ENCODE results near the gene LMX1A.

The LMX1A gene

GRCh38 chr1:165257969-165258459 is 98.5 kb downstream of the LMX1A start:
- DNase-seq: peak in 1 of 2 donors; percentile 49

GRCh38 chr1:165254896-165255625 is 101.5 kb downstream of the LMX1A start:
- DNase-seq: no peak

DNA sequence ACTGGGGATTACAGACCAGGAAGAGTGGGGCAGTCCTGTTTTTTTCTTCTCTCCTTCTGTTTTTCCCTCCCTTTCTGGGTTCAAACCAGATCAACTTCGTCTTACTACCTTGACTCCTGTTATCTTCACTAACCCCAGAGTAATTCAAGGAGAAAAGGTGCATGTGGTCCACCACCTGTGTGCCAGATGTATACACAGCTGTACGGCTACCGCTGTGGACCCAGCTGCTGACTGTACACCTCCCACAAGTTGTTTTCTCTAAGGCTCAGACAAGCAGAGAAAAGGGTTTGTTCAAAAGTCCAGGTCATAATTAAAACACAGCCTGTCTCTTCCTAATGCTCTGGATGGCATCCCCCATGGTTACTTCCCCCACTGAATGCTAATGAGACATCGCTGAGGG is 102.1 kb downstream of the LMX1A start:
- DNase-seq: no peak

DNA sequence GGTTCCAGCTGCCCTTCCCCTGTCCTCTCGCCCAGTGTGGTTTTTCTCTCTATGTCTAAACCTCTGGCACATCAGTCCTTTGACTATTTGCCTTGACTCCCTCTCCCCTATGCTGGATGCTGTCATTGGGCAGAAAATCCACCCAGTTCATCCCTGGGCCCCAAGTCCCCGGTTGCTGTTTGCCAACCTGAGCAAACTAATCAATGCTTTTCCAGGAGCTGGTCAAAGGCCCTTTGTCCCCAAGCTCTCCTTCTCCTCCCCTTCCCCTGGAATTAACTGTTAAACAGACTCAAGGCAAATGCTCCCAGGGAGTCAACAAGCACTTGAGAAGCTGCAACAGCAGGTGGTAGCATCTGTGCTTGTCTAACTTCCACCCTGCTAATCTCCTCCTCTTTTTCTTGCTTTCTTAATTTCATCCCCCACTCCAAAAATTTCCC is 102.7 kb downstream of the LMX1A start:
- DNase-seq: no peak

- DNase-seq: no peak
Measured at GRCh38 chr1:165248969-165249571, 107.4 kb downstream of the LMX1A start.

DNA sequence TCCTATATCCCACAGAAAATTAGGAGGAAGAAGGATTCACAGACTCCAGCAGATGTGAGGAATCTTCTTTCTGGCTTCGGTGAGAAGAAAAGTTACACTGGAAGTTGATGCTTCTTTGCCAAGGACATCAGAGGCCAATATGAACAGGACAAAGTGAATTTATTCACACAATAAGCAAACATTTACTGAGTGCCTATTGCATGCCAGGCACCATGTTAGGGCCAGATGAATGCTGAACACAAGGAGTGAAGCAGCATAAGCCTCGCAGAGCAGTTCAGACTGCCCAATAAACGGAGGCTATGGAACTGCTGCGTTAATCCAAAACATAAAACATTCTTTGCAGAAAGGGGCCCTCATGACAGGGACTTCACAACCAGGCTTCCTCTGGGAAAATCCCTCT is 114.6 kb downstream of the LMX1A start:
- DNase-seq: no peak

DNA sequence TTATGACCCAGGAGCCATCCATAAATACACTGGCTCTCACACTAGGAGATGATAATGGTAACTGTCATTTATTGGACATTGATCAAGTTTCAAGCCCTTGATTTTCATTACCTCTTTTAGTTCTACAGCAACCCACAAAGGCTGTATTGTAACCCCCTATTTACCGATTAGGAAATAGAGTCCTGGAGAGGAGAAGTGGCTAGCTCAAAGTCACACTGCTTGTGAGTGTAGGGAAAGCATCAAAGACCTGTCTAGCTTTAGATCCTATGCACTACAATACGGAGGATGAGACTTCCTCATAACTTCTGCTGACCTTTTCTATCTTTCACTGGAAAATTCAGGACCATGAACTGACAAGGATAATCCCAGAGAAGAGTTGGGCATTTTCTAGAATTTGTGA is 115.2 kb downstream of the LMX1A start:
- no peak for DNase-seq

- no peak for DNase-seq
Measured at GRCh38 chr1:165240492-165240891, 116.0 kb downstream of the LMX1A start.

GRCh38 chr1:165239873-165240272 is 116.6 kb downstream of the LMX1A start:
- no peak for DNase-seq

- peak in 1 of 2 donors; percentile 27 for DNase-seq
Measured at GRCh38 chr1:165235777-165236291, 120.7 kb downstream of the LMX1A start.

DNA sequence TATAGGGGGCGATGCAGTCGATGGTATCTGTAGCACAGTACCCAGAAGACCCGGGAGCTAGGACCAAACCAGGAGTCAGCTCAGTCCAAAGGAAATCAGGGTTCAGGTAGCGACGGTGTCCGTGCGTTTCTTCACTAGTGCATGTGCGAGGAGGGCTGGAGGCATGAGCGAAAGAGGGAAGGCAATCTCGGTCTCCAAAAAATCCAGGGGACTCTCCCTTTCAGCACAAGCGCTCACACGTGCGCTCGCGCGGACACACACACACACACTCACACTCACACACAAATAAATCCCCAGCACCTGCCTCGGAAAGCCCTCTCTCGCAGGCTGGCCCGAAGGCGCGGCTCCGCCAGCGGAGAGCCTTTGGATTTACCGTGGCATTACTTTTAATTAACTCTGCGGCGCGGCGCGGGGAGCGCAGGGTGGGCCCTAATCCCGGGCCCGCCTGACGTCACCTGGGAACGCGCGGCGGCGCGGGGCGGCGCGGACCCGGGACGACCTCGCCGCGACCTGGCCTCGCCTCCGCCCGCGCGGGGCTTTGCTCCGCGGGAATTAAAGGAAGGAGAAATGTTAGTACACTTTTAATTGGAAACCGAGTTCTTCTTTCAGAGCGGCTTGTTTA is 121.2 kb downstream of the LMX1A start:
- no peak for DNase-seq

GRCh38 chr1:165234149-165234548 is 122.4 kb downstream of the LMX1A start:
- no peak for DNase-seq

- no peak for DNase-seq
Measured at GRCh38 chr1:165228676-165229075, 127.8 kb downstream of the LMX1A start.

GRCh38 chr1:165228111-165228655 is 128.3 kb downstream of the LMX1A start:
- DNase-seq: no peak

DNA sequence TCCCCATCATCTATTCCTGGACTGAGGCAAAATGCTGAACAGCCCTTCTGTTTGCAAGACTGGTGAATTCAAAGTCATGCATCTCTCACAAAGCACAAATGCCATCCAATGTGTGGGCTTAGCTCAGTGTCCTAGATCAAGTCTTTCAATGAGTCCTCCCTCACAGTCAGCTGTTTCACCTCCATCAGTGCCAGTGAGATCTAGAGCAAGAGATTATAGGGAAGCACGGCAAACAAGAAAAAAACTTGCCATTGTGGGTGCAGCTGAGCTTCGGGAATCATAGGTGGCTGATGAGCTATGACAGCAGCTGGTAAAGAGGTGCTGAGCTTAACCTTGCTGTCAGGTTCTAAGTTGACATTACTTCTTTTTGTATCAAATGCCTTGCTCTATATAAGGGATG is 130.2 kb downstream of the LMX1A start:
- no peak for DNase-seq

DNA sequence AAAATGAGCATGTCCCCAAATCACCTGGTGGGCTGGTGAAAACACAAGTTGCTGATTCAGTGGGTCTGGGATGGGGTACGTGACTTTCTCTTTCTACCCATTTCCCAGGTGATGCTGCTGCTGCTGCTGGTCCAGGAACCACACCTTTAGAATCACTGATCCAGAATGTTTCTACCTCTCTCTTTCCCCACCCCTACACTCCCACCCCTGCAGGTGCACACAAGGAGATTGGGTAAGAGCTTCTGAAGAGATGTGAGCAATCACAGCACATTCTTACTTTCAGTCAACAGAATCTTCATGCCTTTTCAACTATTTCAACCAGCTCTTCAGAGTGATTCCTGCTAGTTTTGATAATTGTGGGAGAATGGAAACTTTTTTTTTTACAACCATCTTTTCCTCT is 130.9 kb downstream of the LMX1A start:
- DNase-seq: no peak

GRCh38 chr1:165225062-165225461 is 131.5 kb downstream of the LMX1A start:
- DNase-seq: no peak

GRCh38 chr1:165224504-165224903 is 132.0 kb downstream of the LMX1A start:
- DNase-seq: no peak

- no peak for DNase-seq
Measured at GRCh38 chr1:165222580-165222979, 133.9 kb downstream of the LMX1A start.

- DNase-seq: no peak
Measured at GRCh38 chr1:165218731-165219130, 137.8 kb downstream of the LMX1A start.

GRCh38 chr1:165217958-165218357 is 138.6 kb downstream of the LMX1A start:
- DNase-seq: no peak

GRCh38 chr1:165216254-165216653 is 140.3 kb downstream of the LMX1A start:
- DNase-seq: no peak

- DNase-seq: no peak
Measured at GRCh38 chr1:165215676-165216075, 140.8 kb downstream of the LMX1A start.

Measured in hippocampal formation (tissue), 2 donors.